Keratinocyte (primary cell): ENCODE measurements around the gene ZNF653. TPM values are rescaled to one million over a fixed set of nuclear protein-coding genes. Genes with fewer than 3 reads are reported as not detected.

Experiments used
- DNase-seq: peaks from one replicate; pipeline ENCODE4 v3.0.0-alpha.2; 2011; ENCODE audit warnings: low read depth, missing footprints, low spot score
- FAIRE-seq: peaks from 2 replicates; lab custom pipeline; 2011; peaks lifted over from hg19 to GRCh38; lab: Jason Lieb, UNC
- H2AFZ ChIP-seq: 2 replicates; pipeline ENCODE4 v1.6.0; 2012; ENCODE audit warnings: low read length, control low read depth, inconsistent platforms; ENCODE audit not compliant: control insufficient read depth
- H3K27ac ChIP-seq: 2 replicates; pipeline ENCODE4 v1.5.1; 2011; ENCODE audit warnings: low read length; ENCODE audit not compliant: control insufficient read depth, insufficient read depth
- H3K27me3 ChIP-seq: 3 replicates; pipeline ENCODE4 v1.6.0; 2011; ENCODE audit warnings: low read length; ENCODE audit not compliant: control insufficient read depth, insufficient read depth; ENCODE audit errors: extremely low read depth
- H3K36me3 ChIP-seq, 2 experiments: 2 replicates in 1 of 2; 3 replicates in 1 of 2; pipeline ENCODE4 v1.5.1; 2011; ENCODE audit warnings: low read length in 2 of 2, mild to moderate bottlenecking in 1 of 2; ENCODE audit not compliant: control insufficient read depth in 2 of 2, insufficient read depth in 2 of 2; ENCODE audit errors: extremely low read depth in 1 of 2
- H3K4me1 ChIP-seq: 3 replicates; pipeline ENCODE4 v1.5.1; 2011; ENCODE audit warnings: low read length; ENCODE audit not compliant: control insufficient read depth, insufficient read depth; ENCODE audit errors: extremely low read depth
- H3K4me2 ChIP-seq: 3 replicates; pipeline ENCODE4 v1.6.0; 2011; ENCODE audit warnings: low read depth, low read length; ENCODE audit not compliant: control insufficient read depth, insufficient read depth; ENCODE audit errors: extremely low read depth
- H3K4me3 ChIP-seq, 3 experiments: fragments of 200-600 bp in 1 of 3; sonication (generic) in 1 of 3; 2 replicates in 2 of 3; 3 replicates in 1 of 3; pipeline ENCODE4 v1.5.1; 2011 to 2016; ENCODE audit warnings: low read length in 3 of 3, mild to moderate bottlenecking in 3 of 3, control low read depth in 2 of 3, inconsistent platforms in 1 of 3, low read depth in 1 of 3, mixed read lengths in 1 of 3, mixed run types in 1 of 3, moderate library complexity in 1 of 3; ENCODE audit not compliant: control insufficient read depth in 2 of 3, insufficient read depth in 2 of 3; ENCODE audit errors: extremely low read depth in 1 of 3
- H3K79me2 ChIP-seq: 2 replicates; pipeline ENCODE4 v1.6.0; 2012; ENCODE audit warnings: low read length; ENCODE audit not compliant: control insufficient read depth, insufficient read depth
- H3K9ac ChIP-seq: 3 replicates; pipeline ENCODE4 v1.6.0; 2011; ENCODE audit warnings: low read length; ENCODE audit not compliant: control insufficient read depth, insufficient read depth; ENCODE audit errors: extremely low read depth
- H3K9me1 ChIP-seq: 3 replicates; pipeline ENCODE4 v1.6.0; 2011; ENCODE audit warnings: low read length; ENCODE audit not compliant: control insufficient read depth, insufficient read depth; ENCODE audit errors: extremely low read depth
- H3K9me3 ChIP-seq: 2 replicates; pipeline ENCODE4 v1.5.1; 2012; ENCODE audit warnings: low read depth, low read length; ENCODE audit not compliant: control insufficient read depth
- H4K20me1 ChIP-seq: 3 replicates; pipeline ENCODE4 v1.6.0; 2011; ENCODE audit warnings: low read length; ENCODE audit not compliant: control insufficient read depth, insufficient read depth; ENCODE audit errors: extremely low read depth
- EZH2 ChIP-seq: IDR thresholded peaks from one replicate; pipeline ENCODE4 v1.6.1; 2012; ENCODE audit warnings: inconsistent platforms, mild to moderate bottlenecking, low read length, moderate library complexity
- dilution Hi-C: fragments of 300-500 bp; cut with MboI; formaldehyde crosslinking; loops from one replicate; pipeline ENCODE4 v1.7.0; 2020; ENCODE audit warnings: low sequenced_read_pairs; ENCODE audit not compliant: extremely low pct_ligation_motif_present
- polyA plus RNA-seq, 5 experiments: library from polyadenylated mRNA; depleted of rRNA in 3 of 5; stranded (reverse) in 3 of 5; stranded (forward) in 1 of 5; unstranded in 1 of 5; fragments of >200 nt; gene quantifications; 1 replicate in 1 of 5; 2 replicates in 3 of 5; 3 replicates in 1 of 5; pipeline versions ENCODE4 v1.2.1 to v1.2.3, GENCODE V29; 2011 to 2012; ENCODE audit warnings: missing spikeins in 2 of 5, low read depth in 1 of 5, low replicate concordance in 1 of 5
- TF ChIP-seq, protein P1 (sequence below), 3 experiments: IDR thresholded peaks in 1 of 3; conservative IDR thresholded peaks in 1 of 3; optimal IDR thresholded peaks in 1 of 3; 2 replicates in 2 of 3; 3 replicates in 1 of 3; pipeline versions ENCODE3 to v1.5.1; 2011; ENCODE audit warnings: low read length in 3 of 3, mild to moderate bottlenecking in 3 of 3, moderate library complexity in 2 of 3, control low read depth in 1 of 3, inconsistent platforms in 1 of 3; ENCODE audit not compliant: insufficient read depth in 2 of 3; ENCODE audit errors: extremely low read depth in 1 of 3

Gene ZNF653
- polyA plus RNA-seq, 1 donor (not counting 4 experiments of a cell fraction or from before 2014, with no cell fraction given), result 3.8 TPM

- Histone ChIP-seq H3K4me2 (no peak overlapping the region), H3K36me3 (peaks cover 2 to 6% of the 10 kb centered on the region in 2 experiments), H3K27ac (no peak overlapping the region), H3K9me3 (no peaks in the 10 kb centered on the region), H3K27me3 (no peaks in the 10 kb centered on the region), H4K20me1 (no peaks in the 10 kb centered on the region), H3K4me1 (peaks cover 5% of the 10 kb centered on the region), H2AFZ (no peak overlapping the region), H3K9ac (no peak overlapping the region), H3K9me1 (no peaks in the 10 kb centered on the region), H3K4me3 (no peak overlapping the region), H3K79me2 (no peaks in the 10 kb centered on the region)
- TF ChIP-seq, protein P1, sequence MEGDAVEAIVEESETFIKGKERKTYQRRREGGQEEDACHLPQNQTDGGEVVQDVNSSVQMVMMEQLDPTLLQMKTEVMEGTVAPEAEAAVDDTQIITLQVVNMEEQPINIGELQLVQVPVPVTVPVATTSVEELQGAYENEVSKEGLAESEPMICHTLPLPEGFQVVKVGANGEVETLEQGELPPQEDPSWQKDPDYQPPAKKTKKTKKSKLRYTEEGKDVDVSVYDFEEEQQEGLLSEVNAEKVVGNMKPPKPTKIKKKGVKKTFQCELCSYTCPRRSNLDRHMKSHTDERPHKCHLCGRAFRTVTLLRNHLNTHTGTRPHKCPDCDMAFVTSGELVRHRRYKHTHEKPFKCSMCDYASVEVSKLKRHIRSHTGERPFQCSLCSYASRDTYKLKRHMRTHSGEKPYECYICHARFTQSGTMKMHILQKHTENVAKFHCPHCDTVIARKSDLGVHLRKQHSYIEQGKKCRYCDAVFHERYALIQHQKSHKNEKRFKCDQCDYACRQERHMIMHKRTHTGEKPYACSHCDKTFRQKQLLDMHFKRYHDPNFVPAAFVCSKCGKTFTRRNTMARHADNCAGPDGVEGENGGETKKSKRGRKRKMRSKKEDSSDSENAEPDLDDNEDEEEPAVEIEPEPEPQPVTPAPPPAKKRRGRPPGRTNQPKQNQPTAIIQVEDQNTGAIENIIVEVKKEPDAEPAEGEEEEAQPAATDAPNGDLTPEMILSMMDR (optimal IDR thresholded peaks at IDR 0.05 in 1 of 3, IDR thresholded peaks at IDR 0.05 in 1 of 3, conservative IDR thresholded peaks at IDR 0.05 in 1 of 3; ENCODE audit: extremely low read depth in 1 of 3, insufficient read depth in 2 of 3, low read length in 3 of 3), result no peak
- no peak for TF ChIP-seq EZH2
- dilution Hi-C loops, result no loop called here
- no peak for DNase-seq
- FAIRE-seq, result no peak
Observed at GRCh38 chr19:11499220-11499726, 6.4 kb downstream of the ZNF653 start.

DNA sequence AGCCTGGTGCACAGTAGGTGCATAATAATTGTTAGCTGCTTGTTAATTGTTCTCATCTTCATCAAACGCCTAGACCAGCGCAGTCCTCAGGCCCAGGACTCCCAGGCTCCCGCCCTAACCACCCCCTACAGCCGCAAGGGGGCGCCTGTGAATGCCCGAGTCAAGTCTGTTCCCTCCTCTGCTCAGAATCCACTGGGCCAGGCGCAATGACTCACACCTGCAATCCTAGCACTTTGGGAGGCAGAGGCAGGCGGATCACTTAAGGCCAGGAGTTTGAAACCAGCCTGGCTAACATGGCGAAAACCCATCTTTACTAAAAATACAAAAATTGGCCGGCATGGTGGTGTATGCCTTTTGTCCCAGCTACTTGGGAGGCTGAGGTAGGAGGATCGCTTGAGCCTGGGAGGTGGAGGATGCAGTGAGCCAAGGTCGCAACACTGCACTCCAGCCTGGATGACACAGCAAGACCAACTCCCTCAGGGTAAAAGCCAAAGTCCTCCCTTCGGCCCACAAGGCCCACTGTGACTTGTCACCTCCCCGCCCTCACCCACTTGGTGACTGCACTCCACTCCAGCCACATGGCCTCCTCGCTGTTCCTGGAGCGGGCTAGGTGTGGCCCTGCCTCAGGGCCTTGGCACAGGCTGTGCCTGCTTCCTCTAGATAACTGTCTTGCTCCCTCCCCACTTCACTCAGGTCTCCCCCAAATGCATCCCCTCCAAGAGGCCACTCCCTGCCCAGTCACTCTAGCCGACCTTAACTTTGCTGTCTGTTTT is 9.1 kb downstream of the ZNF653 start:
- no peak overlapping the region for H3K27ac ChIP-seq
- dilution Hi-C loops, result no loop called here
- no peak overlapping the region for H2AFZ ChIP-seq
- no peak for FAIRE-seq
- no peak overlapping the region for H3K4me2 ChIP-seq
- H3K27me3 ChIP-seq, result no peaks in the 10 kb centered on the region
- H3K36me3 ChIP-seq, result peaks cover 2 to 5% of the 10 kb centered on the region in 2 experiments
- no peak for TF ChIP-seq EZH2
- TF ChIP-seq, protein P1 (optimal IDR thresholded peaks at IDR 0.05 in 1 of 3, IDR thresholded peaks at IDR 0.05 in 1 of 3, conservative IDR thresholded peaks at IDR 0.05 in 1 of 3; ENCODE audit: extremely low read depth in 1 of 3, insufficient read depth in 2 of 3, low read length in 3 of 3), result peak; percentile 71 to 82 (median 76)
- no peak overlapping the region for H3K4me3 ChIP-seq
- DNase-seq, result peak; percentile 44
- H3K79me2 ChIP-seq, result no peaks in the 10 kb centered on the region
- peaks cover 5% of the 10 kb centered on the region for H3K4me1 ChIP-seq
- H4K20me1 ChIP-seq, result no peaks in the 10 kb centered on the region
- no peak overlapping the region for H3K9ac ChIP-seq
- no peaks in the 10 kb centered on the region for H3K9me3 ChIP-seq
- H3K9me1 ChIP-seq, result no peaks in the 10 kb centered on the region
